Endothelial cell of umbilical vein (primary cell): Measurements from ENCODE around the gene SCD.

ENCODE experiments used
- CTCF ChIP-seq, 2 donors: IDR thresholded peaks; 1 replicate in 1 of 2; 2 replicates in 1 of 2; pipeline ENCODE4 v1.5.1; 2011; ENCODE audit warnings: low read length in 2 of 2, mild to moderate bottlenecking in 2 of 2, moderate library complexity in 2 of 2, control low read depth in 1 of 2, inconsistent platforms in 1 of 2, low read depth in 1 of 2; ENCODE audit not compliant: insufficient read depth in 1 of 2; ENCODE audit errors: extremely low read depth in 1 of 2
- EZH2 ChIP-seq: IDR thresholded peaks from 2 replicates; pipeline ENCODE4 v1.6.1; 2012; ENCODE audit warnings: borderline replicate concordance, low read depth, mild to moderate bottlenecking, moderate library complexity, low read length, inconsistent platforms; ENCODE audit not compliant: severe bottlenecking
- MAX ChIP-seq: IDR thresholded peaks from 2 replicates; pipeline ENCODE4 v1.6.1; 2011; ENCODE audit not compliant: insufficient read depth, insufficient read length
- MYC ChIP-seq: IDR thresholded peaks from one replicate; pipeline ENCODE4 v1.6.1; 2011; ENCODE audit warnings: mild to moderate bottlenecking, low read depth, low read length
- POLR2A ChIP-seq: IDR thresholded peaks from 2 replicates; pipeline ENCODE4 v1.6.1; 2012; ENCODE audit warnings: low read depth, mild to moderate bottlenecking, control low read depth, low read length

DNA sequence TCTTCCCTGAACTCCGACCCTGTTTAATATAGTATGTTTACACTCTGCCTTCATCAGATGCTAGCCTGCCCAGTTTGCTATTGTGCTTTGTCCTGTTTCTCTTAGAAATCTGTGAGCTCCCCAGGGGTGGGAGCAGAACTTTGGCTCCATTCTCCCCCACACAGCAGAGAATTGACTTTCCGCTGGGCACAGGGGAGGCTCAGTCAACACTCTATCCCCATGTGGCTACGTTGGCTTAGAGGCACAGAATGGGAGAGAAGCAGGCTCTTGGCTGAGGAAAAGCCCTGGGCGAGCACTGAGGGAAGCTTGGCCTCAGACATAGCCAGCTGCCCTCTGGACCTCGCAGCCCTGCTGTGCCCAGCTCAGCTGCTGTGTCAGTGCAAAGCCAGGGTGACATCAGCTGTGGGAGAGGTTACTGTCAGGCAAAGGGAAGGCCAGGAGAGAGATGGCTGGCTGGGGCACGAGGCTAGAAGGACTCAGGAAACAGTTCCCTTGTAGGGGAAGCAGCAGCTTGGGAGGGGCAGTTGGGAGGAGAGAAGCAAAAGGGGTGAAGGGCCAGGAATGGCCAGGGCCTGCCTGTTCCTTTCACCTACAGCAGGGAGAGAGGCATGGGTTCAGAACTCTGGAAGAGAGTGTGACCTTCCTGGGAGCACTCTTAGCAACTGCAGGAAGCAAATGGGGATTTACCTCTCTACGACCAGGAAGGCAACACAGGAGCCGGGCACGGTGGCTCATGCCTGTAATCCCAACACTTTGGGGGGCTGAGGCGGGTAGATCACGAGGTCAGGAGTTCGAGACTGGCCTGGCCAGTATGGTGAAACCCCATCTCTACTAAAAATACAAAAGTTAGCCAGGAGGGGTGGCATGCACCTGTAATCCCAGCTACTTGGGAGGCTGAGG, 5.8 kb upstream of the SCD start:
- TF ChIP-seq MAX, result no peak
- no peak for TF ChIP-seq CTCF (IDR thresholded peaks at IDR 0.05; ENCODE audit: extremely low read depth in 1 of 2, insufficient read depth in 1 of 2, low read depth in 1 of 2, low read length in 2 of 2)
- no peak for TF ChIP-seq EZH2
- no peak for TF ChIP-seq POLR2A
- no peak for TF ChIP-seq MYC
